NOMO-1 treated with DMSO at 0.1 percent for 48 hours (cell line): ENCODE results near the gene CES4A.
A peak's percentile ranks its signal among the peaks of the same experiment; 100 is the strongest.
"Not testable (repeated sequence)": the region's sequence is repeated elsewhere in the genome, so short reads cannot be mapped to it uniquely, and the experiment has no call there.

Experiments used
- DNase-seq: peaks from one replicate; lab custom pipeline; 2025; ENCODE audit not compliant: unreplicated experiment; lab: John Stamatoyannopoulos, UW

The CES4A gene

DNA sequence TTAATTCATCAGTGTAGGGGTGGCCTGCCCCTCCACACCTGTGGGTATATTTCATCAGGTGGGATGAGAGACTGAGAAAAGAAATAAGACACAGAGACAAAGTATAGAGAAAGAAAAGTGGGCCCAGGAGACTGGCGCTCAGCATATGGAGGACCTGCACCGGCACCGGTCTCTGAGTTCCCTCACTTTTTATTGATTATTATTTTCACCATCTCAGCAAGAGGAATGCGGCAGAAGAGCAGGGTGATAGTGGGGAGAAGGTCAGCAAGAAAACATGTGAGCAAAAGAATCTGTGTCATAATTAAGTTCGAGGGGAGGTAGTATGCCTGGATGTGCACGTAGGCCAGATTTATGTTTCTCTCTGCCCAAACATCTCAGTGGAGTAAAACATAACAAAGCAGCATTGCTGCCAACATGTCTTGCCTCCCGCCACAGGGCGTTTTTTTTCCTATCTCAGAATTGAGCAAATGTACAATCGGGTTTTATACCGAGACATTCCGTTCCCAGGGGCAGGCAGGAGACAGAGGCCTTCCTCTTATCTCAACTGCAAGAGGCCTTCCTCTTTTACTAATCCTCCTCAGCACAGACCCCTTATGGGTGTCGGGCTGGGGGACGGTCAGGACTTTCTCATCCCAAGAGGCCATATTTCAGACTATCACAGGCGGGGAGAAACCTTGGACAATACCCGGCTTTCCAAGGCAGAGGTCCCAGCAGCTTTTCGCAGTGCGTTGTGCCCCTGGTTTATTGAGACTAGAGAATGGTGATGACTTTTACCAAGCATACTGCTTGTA is 32.8 kb upstream of the CES4A start:
- not testable (repeated sequence) for DNase-seq

- DNase-seq: not testable (repeated sequence)
Observed at GRCh38 chr16:66956154-66956457, 32.3 kb upstream of the CES4A start.

- no peak for DNase-seq
Observed at GRCh38 chr16:66958857-66959703, 29.3 kb upstream of the CES4A start.

DNA sequence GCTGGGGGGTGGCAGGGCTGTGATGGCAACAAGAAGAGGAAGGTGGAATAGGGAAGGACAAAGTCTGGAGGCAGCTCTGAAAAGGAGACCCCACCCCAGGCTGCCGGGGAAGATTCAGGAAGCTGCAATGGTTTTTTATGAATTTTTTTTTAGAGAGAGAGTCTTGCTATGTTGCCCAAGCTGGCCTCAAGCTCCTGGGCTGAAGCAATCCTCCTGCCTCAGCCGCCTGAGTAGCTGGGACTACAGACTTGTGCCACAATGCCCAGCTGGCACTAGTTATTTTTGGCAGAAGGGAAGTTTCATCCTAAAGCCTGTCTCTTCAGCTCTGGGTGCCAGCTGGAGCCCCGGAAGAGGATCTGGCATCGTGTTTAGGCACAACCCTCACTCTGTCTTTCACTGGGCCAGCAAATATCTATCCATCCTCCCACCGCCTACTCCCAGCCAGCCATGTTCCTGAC is 28.7 kb upstream of the CES4A start:
- peak; percentile 38 for DNase-seq

GRCh38 chr16:66960270-66960669 is 28.1 kb upstream of the CES4A start:
- DNase-seq: no peak

DNA sequence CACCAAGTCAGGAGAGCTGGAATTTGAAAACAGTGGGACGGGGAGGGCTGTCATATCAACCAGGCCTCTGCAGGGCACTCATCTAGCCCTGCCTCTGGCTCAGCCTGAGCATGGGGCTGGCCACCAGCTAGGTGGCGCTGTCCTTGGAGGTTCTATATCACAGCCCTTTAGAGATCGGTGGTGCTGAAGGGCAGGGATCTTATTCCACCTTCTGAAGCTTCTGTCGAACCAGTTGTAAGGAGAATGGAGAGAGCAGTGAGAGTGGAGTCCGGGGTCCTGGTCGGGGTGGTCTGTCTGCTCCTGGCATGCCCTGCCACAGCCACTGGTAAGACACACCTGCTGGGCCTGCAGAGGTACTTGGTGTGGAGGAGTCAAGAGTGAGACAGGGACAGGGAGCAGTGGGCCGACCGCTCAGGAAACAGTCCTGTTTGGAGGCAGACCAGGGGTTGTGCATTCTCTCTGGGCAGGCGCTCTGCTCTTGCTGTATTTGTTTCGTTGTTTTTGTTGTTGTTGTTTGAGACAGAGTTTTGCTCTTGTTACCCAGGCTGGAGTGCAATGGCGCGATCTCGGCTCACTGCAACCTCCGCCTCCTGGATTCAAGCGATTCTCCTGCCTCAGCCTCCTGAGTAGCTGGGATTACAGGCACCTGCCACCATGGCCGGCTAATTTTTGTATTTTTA is 27.2 kb upstream of the CES4A start, which contains the start of gene CES3:
CES3 (plus strand) TSS at position 202 of the 680 bp plus-strand sequence; CDS start at position 244, 42 bp downstream.
- peak; percentile 54 for DNase-seq

GRCh38 chr16:66961914-66962313 is 26.5 kb upstream of the CES4A start:
- DNase-seq: no peak

DNA sequence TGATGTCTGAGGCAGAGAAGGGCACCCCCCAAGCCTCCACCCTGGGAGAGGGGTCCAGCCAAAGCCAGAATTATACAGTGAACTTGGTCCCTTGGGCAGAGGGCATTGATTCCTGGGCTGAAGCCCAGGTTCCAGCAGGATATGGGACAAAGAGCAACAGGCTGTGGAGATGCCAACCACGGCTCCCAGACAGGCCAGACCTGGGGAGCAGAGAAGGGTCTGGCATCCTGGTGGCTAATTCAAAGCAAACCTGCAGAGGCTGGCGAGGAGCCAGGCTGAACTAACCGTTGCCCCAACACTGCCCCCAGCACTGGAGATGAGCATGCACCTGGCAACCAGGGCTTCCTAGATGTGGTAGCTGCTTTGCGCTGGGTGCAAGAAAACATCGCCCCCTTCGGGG is 24.3 kb upstream of the CES4A start:
- DNase-seq: no peak

GRCh38 chr16:66968847-66969246 is 19.5 kb upstream of the CES4A start:
- no peak for DNase-seq

GRCh38 chr16:66970775-66971720 is 17.3 kb upstream of the CES4A start:
- DNase-seq: no peak

- DNase-seq: no peak
Observed at GRCh38 chr16:66972983-66973382, 15.4 kb upstream of the CES4A start.

DNA sequence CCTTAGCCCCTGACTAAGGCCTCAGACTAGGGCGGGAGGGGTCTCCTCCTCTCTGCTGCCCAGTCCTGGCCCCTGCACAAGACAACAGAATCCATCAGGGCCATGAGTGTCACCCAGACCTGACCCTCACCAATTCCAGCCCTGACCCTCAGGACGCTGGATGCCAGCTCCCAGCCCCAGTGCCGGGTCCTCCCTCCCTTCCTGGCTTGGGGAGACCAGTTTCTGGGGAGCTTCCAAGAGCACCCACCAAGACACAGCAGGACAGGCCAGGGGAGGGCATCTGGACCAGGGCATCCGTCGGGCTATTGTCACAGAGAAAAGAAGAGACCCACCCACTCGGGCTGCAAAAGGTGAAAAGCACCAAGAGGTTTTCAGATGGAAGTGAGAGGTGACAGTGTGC is 14.7 kb upstream of the CES4A start:
- no peak for DNase-seq

GRCh38 chr16:66974156-66974931 is 14.0 kb upstream of the CES4A start:
- DNase-seq: not testable (repeated sequence)

DNA sequence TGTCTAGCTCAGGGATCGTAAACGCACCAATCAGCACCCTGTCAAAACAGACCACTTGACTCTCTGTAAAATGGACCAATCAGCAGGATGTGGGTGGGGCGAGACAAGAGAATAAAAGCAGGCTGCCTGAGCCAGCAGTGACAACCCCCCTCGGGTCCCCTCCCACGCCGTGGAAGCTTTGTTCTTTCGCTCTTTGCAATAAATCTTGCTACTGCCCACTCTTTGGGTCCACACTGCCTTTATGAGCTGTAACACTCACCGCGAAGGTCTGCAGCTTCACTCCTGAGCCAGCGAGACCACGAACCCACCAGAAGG is 13.5 kb upstream of the CES4A start:
- DNase-seq: not testable (repeated sequence)

DNA sequence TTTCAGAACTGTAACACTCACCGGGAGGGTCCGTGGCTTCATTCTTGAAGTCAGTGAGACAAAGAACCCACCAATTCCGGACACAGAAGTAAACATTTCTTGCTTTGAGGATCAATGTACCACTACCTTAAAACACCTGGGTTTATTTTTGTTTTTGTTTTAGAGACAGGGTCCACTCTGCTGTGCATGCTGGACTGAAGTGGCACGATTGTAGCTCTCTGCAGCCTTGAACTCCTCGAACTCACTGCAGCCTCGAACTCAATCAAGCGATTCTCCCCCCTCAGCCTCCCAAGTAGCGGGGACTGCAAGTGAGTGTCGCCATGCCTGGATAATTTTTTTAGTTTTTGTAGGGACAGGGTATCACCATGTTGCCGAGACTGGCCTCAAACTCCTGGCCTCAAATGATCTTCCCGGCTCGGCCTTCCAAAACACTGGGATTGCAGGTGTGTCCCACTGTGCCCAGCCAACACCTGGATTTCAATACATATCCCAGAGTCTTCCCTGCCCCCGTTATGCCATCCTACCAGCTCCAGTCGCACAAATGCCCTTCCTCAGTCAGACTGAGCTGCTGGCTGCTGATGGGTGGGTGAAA is 13.0 kb upstream of the CES4A start:
- no peak for DNase-seq

GRCh38 chr16:66976746-66977145 is 11.6 kb upstream of the CES4A start:
- no peak for DNase-seq

GRCh38 chr16:66977341-66978113 is 10.9 kb upstream of the CES4A start:
- DNase-seq: peak; percentile 77

- DNase-seq: no peak
Observed at GRCh38 chr16:66979011-66979717, 9.2 kb upstream of the CES4A start.
